ENCODE measurements around the gene PEX5. TPM values are rescaled to one million over a fixed set of nuclear protein-coding genes. Genes with fewer than 3 reads are reported as not detected.

PEX5 gene
- polyA plus RNA-seq, 1 experiment: 21.4 TPM

GRCh38 chr12:7150356-7150755 is 39.1 kb upstream of the PEX5 start:
- Histone ChIP-seq H3K36me3 (ENCODE audit: control insufficient read depth, insufficient read depth, low read length) (peaks cover 16% of the 10 kb centered on the region), H3K27me3 (ENCODE audit: control insufficient read depth, insufficient read depth, low read length) (no peaks in the 10 kb centered on the region), H3K4me3 (ENCODE audit: low read depth, low read length) (no peak overlapping the region)
- no peak for DNase-seq (ENCODE audit: low read depth)
- no peak for TF ChIP-seq CTCF (IDR thresholded peaks at IDR 0.05; ENCODE audit: insufficient read depth, low read depth, low read length)
- POLR2A ChIA-PET: no interaction called here
- CTCF ChIA-PET: interaction anchor here (1.4 kb wide), 1 partner anchor 12 kb away, joined by 7 read pairs; no protein-coding TSS in a partner anchor

- ChIA-PET POLR2A (no interaction called here), CTCF (interaction anchor here (1.4 kb wide), 1 partner anchor 12 kb away, joined by 7 read pairs; no protein-coding TSS in a partner anchor)
- no peaks in the 10 kb centered on the region for H3K27me3 ChIP-seq (ENCODE audit: control insufficient read depth, insufficient read depth, low read length)
- no peak overlapping the region for H3K4me3 ChIP-seq (ENCODE audit: low read depth, low read length)
- no peak for TF ChIP-seq CTCF (IDR thresholded peaks at IDR 0.05; ENCODE audit: insufficient read depth, low read depth, low read length)
- no peak for DNase-seq (ENCODE audit: low read depth)
- H3K36me3 ChIP-seq (ENCODE audit: control insufficient read depth, insufficient read depth, low read length): peaks cover 16% of the 10 kb centered on the region
These were observed 38.6 kb upstream of the PEX5 start for GRCh38 chr12:7150841-7151240.

GRCh38 chr12:7151532-7151931 is 38.0 kb upstream of the PEX5 start:
- ChIA-PET CTCF (interaction anchor here (1.4 kb wide), 1 partner anchor 11 kb away, joined by 7 read pairs; no protein-coding TSS in a partner anchor), POLR2A (no interaction called here)
- DNase-seq (ENCODE audit: low read depth): no peak
- H3K4me3 ChIP-seq (ENCODE audit: low read depth, low read length): no peak overlapping the region
- H3K27me3 ChIP-seq (ENCODE audit: control insufficient read depth, insufficient read depth, low read length): no peaks in the 10 kb centered on the region
- peaks cover 19% of the 10 kb centered on the region for H3K36me3 ChIP-seq (ENCODE audit: control insufficient read depth, insufficient read depth, low read length)
- TF ChIP-seq CTCF (IDR thresholded peaks at IDR 0.05; ENCODE audit: insufficient read depth, low read depth, low read length): no peak

GRCh38 chr12:7152818-7153217 is 36.7 kb upstream of the PEX5 start:
- Histone ChIP-seq H3K4me3 (ENCODE audit: low read depth, low read length) (no peak overlapping the region), H3K36me3 (ENCODE audit: control insufficient read depth, insufficient read depth, low read length) (peaks cover 24% of the 10 kb centered on the region), H3K27me3 (ENCODE audit: control insufficient read depth, insufficient read depth, low read length) (no peaks in the 10 kb centered on the region)
- no peak for TF ChIP-seq CTCF (IDR thresholded peaks at IDR 0.05; ENCODE audit: insufficient read depth, low read depth, low read length)
- ChIA-PET CTCF (interaction anchor here (1.4 to 4.1 kb wide), 3 partner anchors 8 to 11 kb away, joined by 5 to 37 read pairs (median 20); no protein-coding TSS in a partner anchor), POLR2A (no interaction called here)
- no peak for DNase-seq (ENCODE audit: low read depth)

- Histone ChIP-seq H3K27me3 (ENCODE audit: control insufficient read depth, insufficient read depth, low read length) (no peaks in the 10 kb centered on the region), H3K36me3 (ENCODE audit: control insufficient read depth, insufficient read depth, low read length) (peaks cover 21% of the 10 kb centered on the region), H3K4me3 (ENCODE audit: low read depth, low read length) (no peak overlapping the region)
- no peak for DNase-seq (ENCODE audit: low read depth)
- ChIA-PET CTCF (interaction anchor here (1.4 to 4.1 kb wide), 4 partner anchors 8 to 13 kb away, joined by 5 to 37 read pairs (median 14); no protein-coding TSS in a partner anchor), POLR2A (no interaction called here)
- no peak for TF ChIP-seq CTCF (IDR thresholded peaks at IDR 0.05; ENCODE audit: insufficient read depth, low read depth, low read length)
These were observed 35.4 kb upstream of the PEX5 start for GRCh38 chr12:7154042-7154441.

Measured in BJ (cell line).